Loucy (cell line): ENCODE measurements around the gene ATP10A.

Source experiments
- H2AFZ ChIP-seq: fragments of 200-600 bp; sonication (generic); 2 replicates; pipeline ENCODE4 v1.6.0; 2016; ENCODE audit warnings: antibody characterized with exemption, mild to moderate bottlenecking, low read length, moderate library complexity
- H3F3A ChIP-seq: fragments of 200-600 bp; 2 replicates; pipeline ENCODE4 v1.6.0; 2016; ENCODE audit warnings: antibody characterized with exemption, low read depth, mild to moderate bottlenecking
- H3K27me3 ChIP-seq: fragments of 200-600 bp; sonication (generic); 2 replicates; pipeline ENCODE4 v1.6.1; 2014; ENCODE audit warnings: low read length, mild to moderate bottlenecking; ENCODE audit not compliant: insufficient read depth, poor library complexity, severe bottlenecking
- H3K36me3 ChIP-seq: fragments of 200-600 bp; sonication (generic); 2 replicates; pipeline ENCODE4 v1.6.1; 2016; ENCODE audit warnings: low read length; ENCODE audit not compliant: insufficient read depth
- H3K4me1 ChIP-seq: fragments of 200-600 bp; sonication (generic); 2 replicates; pipeline ENCODE4 v1.5.1; 2014; ENCODE audit warnings: low read length, mild to moderate bottlenecking; ENCODE audit not compliant: insufficient read depth, poor library complexity, severe bottlenecking
- H3K4me2 ChIP-seq: fragments of 200-600 bp; sonication (generic); 2 replicates; pipeline ENCODE4 v1.6.0; 2014; ENCODE audit warnings: antibody characterized with exemption, low read length, low read depth, mild to moderate bottlenecking; ENCODE audit not compliant: poor library complexity, severe bottlenecking
- H3K4me3 ChIP-seq: fragments of 200-600 bp; sonication (generic); 2 replicates; pipeline ENCODE4 v1.5.1; 2014; ENCODE audit warnings: low read length, mild to moderate bottlenecking, mixed read lengths; ENCODE audit not compliant: poor library complexity, severe bottlenecking
- H3K79me2 ChIP-seq: fragments of 200-600 bp; sonication (generic); 2 replicates; pipeline ENCODE4 v1.6.1; 2014; ENCODE audit warnings: low read length; ENCODE audit not compliant: insufficient read depth
- H3K9ac ChIP-seq: fragments of 200-600 bp; sonication (generic); 2 replicates; pipeline ENCODE4 v1.6.0; 2014; ENCODE audit warnings: mild to moderate bottlenecking, low read depth, low read length, moderate library complexity; ENCODE audit not compliant: poor library complexity, severe bottlenecking
- H3K9me2 ChIP-seq: fragments of 200-600 bp; sonication (generic); replicated peaks from 2 replicates; pipeline ENCODE4 v1.6.1; 2016; ENCODE audit warnings: low read depth, low read length, mixed read lengths
- H3K9me3 ChIP-seq: fragments of 200-600 bp; sonication (generic); 2 replicates; pipeline ENCODE4 v1.6.1; 2014; ENCODE audit warnings: mild to moderate bottlenecking, antibody characterized with exemption, low read length, low read depth; ENCODE audit not compliant: insufficient read depth
- H4K20me1 ChIP-seq: fragments of 200-600 bp; sonication (generic); 2 replicates; pipeline ENCODE4 v1.6.0; 2014; ENCODE audit warnings: antibody characterized with exemption, low read length, mild to moderate bottlenecking; ENCODE audit not compliant: insufficient read depth, poor library complexity, severe bottlenecking
- EZH2phosphoT487 ChIP-seq: fragments of 200-600 bp; IDR thresholded peaks from 2 replicates; pipeline ENCODE4 v1.6.1; 2018; ENCODE audit warnings: antibody characterized with exemption, mild to moderate bottlenecking, moderate library complexity, borderline replicate concordance
- TF ChIP-seq, protein P1 (sequence below): fragments of 200-600 bp; sonication (generic); conservative IDR thresholded peaks from 2 replicates; pipeline ENCODE4 v1.5.1; 2014; ENCODE audit warnings: mild to moderate bottlenecking, antibody characterized with exemption, low read length

ATP10A gene

DNA sequence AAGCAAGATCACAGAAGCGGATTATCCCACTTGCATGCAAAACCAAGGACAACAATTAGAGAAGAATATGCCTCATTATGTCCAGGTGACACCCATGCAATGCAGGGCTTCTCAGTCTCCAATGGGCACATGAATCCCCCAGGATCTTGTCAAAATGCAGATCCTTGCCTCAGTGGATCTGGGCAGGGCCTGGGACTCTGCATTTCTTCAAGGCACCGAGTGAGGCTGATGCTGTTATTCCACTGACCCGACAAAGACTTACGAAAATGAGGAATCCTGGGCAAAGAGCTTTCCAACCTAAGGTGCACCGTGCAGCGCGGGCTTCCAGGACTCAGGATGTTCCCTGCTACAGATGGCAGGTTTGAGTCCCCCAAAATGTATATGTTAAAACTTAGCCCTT, 99.2 kb downstream of the ATP10A start:
- H3K36me3 ChIP-seq, result no peaks in the 10 kb centered on the region
- H3K4me3 ChIP-seq, result no peak overlapping the region
- H3K4me2 ChIP-seq, result no peak overlapping the region
- H3K4me1 ChIP-seq, result no peaks in the 10 kb centered on the region
- H3F3A ChIP-seq, result no peaks in the 10 kb centered on the region
- H3K27me3 ChIP-seq, result no peaks in the 10 kb centered on the region
- TF ChIP-seq, protein P1, sequence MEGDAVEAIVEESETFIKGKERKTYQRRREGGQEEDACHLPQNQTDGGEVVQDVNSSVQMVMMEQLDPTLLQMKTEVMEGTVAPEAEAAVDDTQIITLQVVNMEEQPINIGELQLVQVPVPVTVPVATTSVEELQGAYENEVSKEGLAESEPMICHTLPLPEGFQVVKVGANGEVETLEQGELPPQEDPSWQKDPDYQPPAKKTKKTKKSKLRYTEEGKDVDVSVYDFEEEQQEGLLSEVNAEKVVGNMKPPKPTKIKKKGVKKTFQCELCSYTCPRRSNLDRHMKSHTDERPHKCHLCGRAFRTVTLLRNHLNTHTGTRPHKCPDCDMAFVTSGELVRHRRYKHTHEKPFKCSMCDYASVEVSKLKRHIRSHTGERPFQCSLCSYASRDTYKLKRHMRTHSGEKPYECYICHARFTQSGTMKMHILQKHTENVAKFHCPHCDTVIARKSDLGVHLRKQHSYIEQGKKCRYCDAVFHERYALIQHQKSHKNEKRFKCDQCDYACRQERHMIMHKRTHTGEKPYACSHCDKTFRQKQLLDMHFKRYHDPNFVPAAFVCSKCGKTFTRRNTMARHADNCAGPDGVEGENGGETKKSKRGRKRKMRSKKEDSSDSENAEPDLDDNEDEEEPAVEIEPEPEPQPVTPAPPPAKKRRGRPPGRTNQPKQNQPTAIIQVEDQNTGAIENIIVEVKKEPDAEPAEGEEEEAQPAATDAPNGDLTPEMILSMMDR, result no peak
- no peak for TF ChIP-seq EZH2phosphoT487
- H3K9me3 ChIP-seq, result peaks cover 23% of the 10 kb centered on the region; the same call in 1 of the 2 replicates
- no peaks in the 10 kb centered on the region for H3K79me2 ChIP-seq
- no peaks in the 10 kb centered on the region for H4K20me1 ChIP-seq
- H3K9ac ChIP-seq, result no peak overlapping the region
- H3K9me2 ChIP-seq, result no peaks in the 10 kb centered on the region
- H2AFZ ChIP-seq, result no peak overlapping the region

DNA sequence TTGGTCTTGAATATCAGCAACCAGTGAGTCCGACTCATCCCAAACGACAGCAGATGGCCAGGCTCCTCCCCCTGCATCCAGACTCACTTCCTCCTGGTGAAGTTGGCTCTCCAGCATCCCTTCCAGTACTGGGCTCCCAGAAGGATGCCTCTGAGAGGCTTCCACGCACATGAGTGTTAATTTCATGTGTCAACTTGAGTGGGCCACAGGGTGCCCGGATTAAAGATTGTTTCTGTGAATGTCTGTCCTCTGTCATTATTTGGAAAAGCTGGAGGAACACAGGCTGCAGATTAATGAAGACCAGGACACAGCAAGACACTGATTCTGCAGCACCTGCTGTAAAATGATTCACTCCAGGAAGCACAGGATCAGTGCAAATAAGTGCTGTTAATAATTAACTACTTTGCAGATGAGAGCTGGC, 99.8 kb downstream of the ATP10A start:
- Histone ChIP-seq H3K9me3 (peaks cover 18% of the 10 kb centered on the region; the same call in 1 of the 2 replicates), H3K9ac (no peak overlapping the region), H3K9me2 (no peaks in the 10 kb centered on the region), H3K79me2 (no peaks in the 10 kb centered on the region), H3F3A (no peaks in the 10 kb centered on the region), H3K27me3 (no peaks in the 10 kb centered on the region), H4K20me1 (no peaks in the 10 kb centered on the region), H3K4me2 (no peak overlapping the region), H3K4me1 (no peaks in the 10 kb centered on the region), H2AFZ (no peak overlapping the region), H3K36me3 (no peaks in the 10 kb centered on the region), H3K4me3 (no peak overlapping the region)
- no peak for TF ChIP-seq EZH2phosphoT487
- TF ChIP-seq, protein P1, result no peak

DNA sequence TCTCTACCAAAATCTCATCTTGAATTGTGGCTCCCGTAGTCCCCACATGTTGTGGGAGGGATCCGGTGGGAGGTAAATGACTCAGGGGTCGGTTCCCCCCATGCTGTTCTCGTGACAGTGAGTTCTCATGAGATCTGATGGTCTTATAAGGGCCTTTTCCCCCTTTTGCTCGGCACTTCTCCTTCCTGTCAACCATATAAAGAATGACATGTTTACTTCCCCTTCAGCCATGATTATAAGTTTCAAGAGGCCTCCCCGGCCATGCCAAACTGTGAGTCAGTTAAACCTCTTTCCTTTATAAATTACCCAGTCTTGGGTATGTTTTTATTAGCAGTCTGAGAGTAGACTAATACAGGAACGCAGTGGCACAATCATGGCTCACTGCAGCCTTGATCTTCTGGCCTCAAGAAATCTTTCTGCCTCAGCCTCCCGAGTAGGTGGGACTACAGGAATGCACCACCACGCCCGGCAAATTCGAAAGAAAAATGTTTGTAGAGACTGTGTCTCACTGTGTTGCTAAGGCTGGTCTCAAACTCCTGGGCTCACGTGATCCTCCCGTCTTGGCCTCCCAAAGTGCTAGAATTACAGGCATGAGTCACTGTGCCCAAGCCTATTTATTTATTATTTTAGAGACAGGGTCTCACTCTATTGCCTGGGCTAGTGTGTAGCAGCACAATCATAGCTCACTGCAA, 101.0 kb downstream of the ATP10A start:
- Histone ChIP-seq H4K20me1 (no peaks in the 10 kb centered on the region), H3K36me3 (no peaks in the 10 kb centered on the region), H3K4me3 (no peak overlapping the region), H3F3A (no peaks in the 10 kb centered on the region), H3K27me3 (no peaks in the 10 kb centered on the region), H3K4me1 (no peaks in the 10 kb centered on the region), H2AFZ (no peak overlapping the region), H3K9me3 (peaks cover 11% of the 10 kb centered on the region; the same call in 1 of the 2 replicates), H3K79me2 (no peaks in the 10 kb centered on the region), H3K9me2 (no peaks in the 10 kb centered on the region), H3K9ac (no peak overlapping the region), H3K4me2 (no peak overlapping the region)
- TF ChIP-seq, protein P1, result no peak
- no peak for TF ChIP-seq EZH2phosphoT487
